ENCODE data around the gene CASP10. TPM values are rescaled to one million over a fixed set of nuclear protein-coding genes. Genes with fewer than 3 reads are reported as not detected.

The CASP10 gene
- total RNA-seq, 1 donor from 2014 or later, result 5.4 TPM

DNA sequence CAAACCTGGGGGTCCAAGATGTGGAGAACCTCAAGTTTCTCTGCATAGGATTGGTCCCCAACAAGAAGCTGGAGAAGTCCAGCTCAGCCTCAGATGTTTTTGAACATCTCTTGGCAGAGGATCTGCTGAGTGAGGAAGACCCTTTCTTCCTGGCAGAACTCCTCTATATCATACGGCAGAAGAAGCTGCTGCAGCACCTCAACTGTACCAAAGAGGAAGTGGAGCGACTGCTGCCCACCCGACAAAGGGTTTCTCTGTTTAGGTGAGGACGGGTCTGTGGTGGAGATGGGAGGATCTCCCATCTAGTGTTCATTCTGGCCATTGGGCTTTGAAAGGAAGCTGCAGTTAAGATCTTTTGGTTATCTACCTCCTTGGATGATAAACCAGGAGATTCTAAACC is 2.9 kb downstream of the CASP10 start:
- no peak for DNase-seq
- intact Hi-C loops (cut with DNase I), result loop anchor here (5.0 kb wide), 1 partner anchor 46 kb away; no protein-coding TSS in a partner anchor
- no peak for ATAC-seq (ENCODE audit: poor library complexity)

DNA sequence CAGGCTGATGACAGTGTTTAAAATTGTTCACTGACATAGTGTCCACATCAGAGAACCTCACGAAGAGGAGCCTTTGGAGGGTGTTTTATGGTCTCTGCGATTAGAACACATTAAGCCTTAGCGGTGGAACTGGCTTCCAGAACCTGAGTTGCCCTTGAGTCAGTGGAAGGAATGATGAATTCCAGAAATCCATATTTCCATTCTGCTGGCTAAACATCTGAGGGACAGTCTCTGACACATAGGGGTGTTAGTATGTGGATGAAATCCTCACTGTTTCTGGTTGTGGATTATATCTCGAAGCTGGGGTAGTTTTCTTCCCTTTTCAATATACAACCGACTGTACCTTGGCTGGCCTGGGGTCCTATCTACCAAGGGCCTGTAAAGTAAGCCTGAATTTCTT is 4.0 kb downstream of the CASP10 start:
- intact Hi-C loops (cut with DNase I), result loop anchor here (5.0 kb wide), 1 partner anchor 45 kb away; no protein-coding TSS in a partner anchor
- no peak for ATAC-seq (ENCODE audit: poor library complexity)

DNA sequence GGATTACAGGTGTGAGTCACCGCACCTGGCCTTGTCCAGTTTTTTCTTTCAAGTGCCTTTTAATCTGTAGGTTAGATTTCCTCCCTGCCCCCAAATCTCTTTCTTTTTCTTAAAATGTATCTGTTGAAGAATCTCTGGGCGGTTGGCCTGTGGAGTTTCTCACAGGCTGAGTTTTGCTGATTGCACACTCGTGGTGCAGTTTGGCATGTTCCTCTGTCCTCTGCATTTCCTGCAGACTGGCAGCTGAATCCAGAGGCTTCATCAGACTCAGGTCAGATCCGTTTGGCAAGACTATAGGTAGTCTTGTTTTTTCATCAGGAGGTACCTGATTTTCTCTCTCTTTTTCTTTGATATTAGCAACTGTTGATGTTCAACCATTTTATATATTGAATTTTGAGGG is 5.5 kb downstream of the CASP10 start:
- DNase-seq, result no peak
- no peak for ATAC-seq (ENCODE audit: poor library complexity)
- intact Hi-C loops (cut with DNase I), result loop anchor here (5.0 kb wide), 1 partner anchor 44 kb away; no protein-coding TSS in a partner anchor

More for the DNA sequence above, 4.0 kb downstream of the CASP10 start:
- DNase-seq, result no peak

DNA sequence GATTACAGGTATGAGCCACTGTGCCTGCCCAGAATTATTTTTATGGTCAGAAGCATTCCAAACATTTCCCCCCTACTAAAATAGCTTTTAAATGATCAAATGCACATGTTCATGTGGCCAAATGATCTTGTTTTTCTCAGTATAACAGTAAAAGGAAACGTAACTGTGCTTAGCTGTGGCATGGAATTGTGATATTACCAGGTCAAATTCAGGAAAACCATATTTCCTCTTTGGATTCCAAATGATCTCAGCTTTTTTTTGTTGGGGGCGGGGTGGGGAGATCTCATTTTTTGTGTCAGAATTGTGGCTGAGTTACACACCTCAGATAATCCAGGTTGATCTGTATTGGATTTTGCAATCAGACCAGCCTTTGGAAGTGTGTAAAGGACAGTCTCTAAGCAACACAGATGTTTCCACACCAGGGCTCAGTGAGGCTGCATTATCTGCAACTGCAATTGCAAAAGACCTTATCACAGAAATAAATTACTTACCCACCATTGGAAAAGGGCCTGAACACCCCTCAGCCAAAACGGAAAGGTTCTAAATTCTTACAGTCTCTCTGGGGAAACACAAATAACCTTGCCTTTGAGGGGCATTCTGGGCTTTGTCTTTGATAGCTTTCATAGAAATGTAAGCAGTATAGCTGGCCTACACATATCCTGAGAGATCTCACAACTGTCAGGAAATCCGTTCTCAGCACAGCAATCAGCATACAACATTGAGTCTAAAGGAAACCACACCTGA is 8.4 kb downstream of the CASP10 start:
- ATAC-seq (ENCODE audit: poor library complexity) (peak; percentile 69), DNase-seq (no peak)
- intact Hi-C loops (cut with DNase I), result no loop called here

DNA sequence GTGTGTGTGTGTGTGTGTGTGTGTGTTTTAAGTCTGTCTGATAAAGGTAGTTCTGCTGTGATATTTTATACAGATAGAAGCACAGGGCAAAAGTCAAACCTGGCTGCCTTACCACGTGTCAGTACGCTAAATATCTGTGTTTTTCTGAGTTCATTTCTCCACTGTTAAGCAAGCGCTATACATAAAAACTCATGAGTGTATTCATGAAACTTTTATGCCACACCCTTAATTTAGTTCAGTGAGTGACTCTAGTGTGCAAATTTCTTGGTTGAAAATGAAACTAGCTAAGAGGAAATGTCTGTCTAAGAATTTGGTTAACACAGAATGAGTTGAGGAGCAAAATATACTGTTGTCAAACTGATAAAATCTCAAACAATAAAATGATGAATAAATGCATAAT is 11.2 kb downstream of the CASP10 start:
- intact Hi-C loops (cut with DNase I), result no loop called here
- ATAC-seq (ENCODE audit: poor library complexity) (no peak), DNase-seq (no peak)

DNA sequence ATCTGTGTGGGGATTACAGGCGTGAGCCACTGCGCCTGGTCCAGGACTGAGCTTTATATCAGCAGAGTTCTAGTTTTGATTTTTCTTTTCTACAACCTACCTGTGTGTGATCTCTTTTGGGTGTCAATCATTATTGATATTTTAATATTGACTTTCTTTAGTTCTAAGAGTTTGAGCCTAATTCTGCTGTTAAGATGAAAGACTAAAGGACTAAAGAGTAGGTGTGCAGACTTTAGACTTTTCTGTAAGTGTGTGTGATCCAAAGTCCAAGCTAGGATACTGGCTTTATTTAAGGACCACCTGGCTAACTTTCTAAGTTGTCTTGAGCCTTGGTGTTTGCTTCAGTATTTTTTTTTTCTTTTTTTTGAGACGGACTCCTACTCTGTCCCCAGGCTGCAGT is 12.4 kb downstream of the CASP10 start:
- ATAC-seq (ENCODE audit: poor library complexity), result no peak
- intact Hi-C loops (cut with DNase I), result no loop called here
- no peak for DNase-seq

DNA sequence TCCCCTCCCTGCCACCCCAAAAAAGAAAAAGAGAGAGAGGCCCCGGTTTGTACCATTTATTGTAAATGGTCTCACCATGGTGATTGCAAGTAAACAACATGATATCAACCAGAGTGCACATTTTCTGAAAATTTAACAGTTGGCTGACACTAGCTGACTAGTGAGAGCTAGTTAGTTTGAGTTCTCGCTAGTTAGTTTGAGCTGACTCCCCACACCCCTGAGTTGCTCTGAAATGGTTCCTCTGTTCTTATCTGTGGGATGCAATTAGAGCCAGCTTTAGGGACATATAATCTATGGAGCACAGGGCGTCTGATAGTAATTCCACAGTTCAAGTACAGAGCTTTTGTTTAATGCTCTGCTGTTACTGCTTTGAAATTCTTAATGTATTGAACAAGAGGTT is 13.1 kb downstream of the CASP10 start:
- intact Hi-C loops (cut with DNase I), result no loop called here
- ATAC-seq (ENCODE audit: poor library complexity) (no peak), DNase-seq (no peak)

DNA sequence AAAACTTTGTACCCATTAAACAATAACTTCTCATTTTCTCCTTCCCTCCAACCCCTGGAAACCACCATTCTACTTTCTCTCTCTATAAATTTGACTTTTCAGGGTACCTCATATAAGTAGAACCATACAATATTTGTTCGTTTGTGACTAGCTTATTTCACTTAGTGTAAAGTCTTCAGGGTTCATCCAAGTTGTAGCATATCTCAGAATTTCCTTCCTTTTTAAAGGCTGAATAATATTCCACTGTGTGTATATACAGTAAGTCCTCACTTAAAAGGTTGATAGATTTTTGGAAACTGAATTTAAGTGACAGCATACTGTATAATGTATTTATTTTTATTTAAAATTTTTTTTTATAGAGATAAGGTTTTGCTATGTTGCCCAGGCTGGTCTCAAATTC is 13.9 kb downstream of the CASP10 start:
- DNase-seq, result no peak
- intact Hi-C loops (cut with DNase I), result no loop called here
- no peak for ATAC-seq (ENCODE audit: poor library complexity)

DNA sequence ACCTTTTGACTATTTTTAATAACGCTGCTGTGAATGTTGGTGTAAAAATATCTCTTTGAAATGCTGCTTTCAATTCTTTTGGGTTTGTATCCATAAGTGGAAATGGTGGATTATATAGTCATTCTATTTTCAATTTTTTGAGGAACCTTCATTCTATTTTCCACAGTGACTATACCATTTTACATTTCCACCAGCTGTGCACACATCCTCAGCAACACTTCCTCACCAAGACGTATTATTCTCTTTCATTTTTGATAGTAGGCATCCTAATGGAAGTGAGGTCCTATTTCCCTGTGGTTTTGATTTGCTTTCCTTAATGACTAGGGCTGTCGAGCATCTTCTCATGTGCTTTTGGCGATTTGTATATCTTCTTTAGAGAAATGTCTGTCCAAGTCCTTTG is 14.8 kb downstream of the CASP10 start:
- DNase-seq, result no peak
- no peak for ATAC-seq (ENCODE audit: poor library complexity)
- intact Hi-C loops (cut with DNase I), result no loop called here

DNA sequence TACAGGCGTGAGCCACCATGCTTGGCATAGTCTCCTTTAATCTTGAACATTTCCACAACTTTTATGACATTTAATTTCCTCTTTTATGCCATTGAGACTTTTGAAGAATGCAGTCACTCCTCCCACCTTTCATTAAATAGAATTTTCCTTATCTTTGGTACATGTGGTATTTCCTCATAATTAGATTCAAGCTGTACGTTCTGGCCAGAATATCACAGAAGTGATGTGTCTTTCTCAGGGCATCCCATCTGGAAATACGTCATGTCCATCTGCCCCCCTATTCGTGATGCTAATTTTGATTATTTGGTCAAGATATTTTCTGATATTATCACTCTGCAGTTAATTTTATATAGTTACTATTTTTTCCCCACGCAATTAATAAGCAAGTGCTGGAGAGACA is 16.9 kb downstream of the CASP10 start:
- DNase-seq (no peak), ATAC-seq (ENCODE audit: poor library complexity) (no peak)
- intact Hi-C loops (cut with DNase I), result no loop called here

DNA sequence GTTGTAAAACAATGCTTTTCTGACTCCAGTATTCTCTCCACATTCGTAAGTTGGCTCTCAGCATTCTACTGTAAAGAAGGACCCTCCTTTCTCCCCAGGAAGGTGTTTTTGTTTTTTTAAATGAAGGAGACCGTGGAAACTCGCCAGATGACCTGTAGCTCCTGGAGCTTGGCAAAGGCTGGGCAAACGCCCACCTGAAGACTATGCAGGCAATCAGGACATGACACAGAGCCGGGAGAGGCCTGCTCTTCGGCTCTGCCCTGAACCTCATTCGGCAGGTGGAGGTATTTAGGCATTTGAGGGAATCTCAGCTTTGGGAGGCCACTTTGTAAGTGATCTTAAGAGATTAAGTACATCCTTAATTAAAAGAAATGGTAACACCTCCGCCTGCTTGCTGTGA is 17.4 kb downstream of the CASP10 start:
- DNase-seq (no peak), ATAC-seq (ENCODE audit: poor library complexity) (no peak)
- intact Hi-C loops (cut with DNase I), result no loop called here

DNA sequence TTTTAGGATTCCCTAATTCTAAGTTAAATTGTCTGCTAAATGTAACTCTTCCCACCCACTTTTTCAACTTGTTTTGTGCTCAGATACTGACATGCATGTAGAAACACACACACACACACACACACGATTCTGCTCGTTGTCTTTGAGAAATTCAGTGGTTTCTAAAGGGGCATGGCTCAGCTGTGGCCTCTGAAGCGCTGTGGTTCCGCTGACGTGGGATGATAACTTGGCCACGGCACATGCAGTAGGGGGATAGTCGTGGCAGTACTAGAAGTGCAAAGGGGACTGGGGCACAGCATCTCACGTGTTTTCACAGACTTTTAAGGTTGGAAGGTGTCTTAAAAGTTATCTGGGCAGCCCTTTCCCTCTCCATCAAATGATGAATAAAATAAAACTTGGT is 18.4 kb downstream of the CASP10 start:
- no peak for DNase-seq
- ATAC-seq (ENCODE audit: poor library complexity), result no peak
- intact Hi-C loops (cut with DNase I), result no loop called here

DNA sequence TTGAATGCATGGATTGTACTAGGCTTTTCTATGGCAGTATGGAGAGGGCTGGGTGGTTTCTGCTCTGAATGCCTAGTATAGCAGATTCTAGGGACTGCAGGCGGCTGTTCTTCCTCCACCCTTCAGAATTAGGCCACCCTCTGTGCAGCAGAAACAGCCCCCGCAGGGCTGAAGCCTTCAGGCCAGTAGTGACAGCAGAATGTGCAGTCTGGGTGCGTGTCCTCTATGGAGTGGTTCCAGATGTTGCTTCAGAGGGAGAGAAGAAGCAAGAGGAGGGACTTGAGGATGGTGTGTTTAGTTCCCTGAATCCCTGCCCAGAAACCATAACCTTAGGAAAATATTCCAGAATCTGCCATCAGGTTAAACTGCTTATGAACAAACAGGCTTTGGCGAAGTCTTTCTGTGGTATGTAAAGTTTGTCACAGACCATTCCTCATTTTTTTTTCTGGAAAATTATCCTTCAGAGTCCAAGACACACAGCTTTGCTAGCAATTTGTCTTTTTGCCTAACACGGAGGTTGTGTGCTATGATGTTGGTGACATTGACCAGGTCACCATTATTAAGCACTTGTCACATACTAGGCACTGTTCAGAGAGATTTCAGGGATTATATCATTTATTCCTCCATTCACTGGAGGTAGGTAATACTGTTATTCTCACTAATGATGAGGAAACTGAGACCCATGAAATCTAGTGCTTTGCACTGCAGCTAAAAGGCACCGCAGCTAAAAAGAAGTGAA is 21.1 kb downstream of the CASP10 start:
- DNase-seq, result no peak
- intact Hi-C loops (cut with DNase I), result no loop called here

DNA sequence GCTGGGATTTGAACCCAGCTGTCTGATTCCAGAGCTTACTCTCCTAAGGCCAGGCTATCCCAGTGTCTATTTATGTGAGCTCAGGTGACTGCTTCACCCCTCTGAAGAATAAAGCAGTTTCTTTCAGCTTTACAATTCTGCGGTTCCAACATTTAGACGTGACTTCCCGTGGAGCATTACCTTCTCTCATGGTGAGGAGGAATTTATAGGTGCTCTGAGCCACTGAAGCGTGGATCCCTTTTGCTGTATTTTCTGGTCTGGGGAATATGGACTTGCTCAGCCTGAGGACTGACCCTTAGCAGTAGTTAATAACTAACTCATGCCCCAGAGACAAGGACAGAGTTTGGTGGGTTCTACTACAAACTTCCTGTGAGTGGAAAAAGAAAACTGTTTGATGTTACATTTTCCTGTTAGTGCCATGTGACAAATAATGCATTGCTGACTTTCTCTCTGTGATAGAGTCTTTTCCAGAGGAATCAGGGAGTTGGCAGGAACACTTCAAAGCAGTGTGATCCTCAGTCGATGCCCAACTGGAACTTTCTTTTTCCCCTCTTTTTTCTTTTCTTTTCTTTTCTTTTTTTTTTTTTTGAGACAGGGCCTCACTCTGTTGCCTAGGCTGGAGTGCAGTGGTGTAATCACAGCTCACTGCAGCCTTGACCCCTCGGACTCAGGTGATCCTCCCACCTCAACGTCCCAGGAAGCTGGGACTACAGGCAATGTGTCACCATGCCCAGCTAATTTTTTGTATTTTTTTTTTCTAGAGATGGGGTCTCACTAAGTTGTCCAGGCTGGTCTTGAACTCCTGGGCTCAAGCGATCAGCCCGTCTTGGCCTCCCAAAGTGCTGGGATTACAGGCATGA is 21.9 kb downstream of the CASP10 start:
- intact Hi-C loops (cut with DNase I), result no loop called here
- DNase-seq (no peak), ATAC-seq (ENCODE audit: poor library complexity) (no peak)

More for the DNA sequence above, 21.1 kb downstream of the CASP10 start:
- ATAC-seq (ENCODE audit: poor library complexity), result peak; percentile 60

DNA sequence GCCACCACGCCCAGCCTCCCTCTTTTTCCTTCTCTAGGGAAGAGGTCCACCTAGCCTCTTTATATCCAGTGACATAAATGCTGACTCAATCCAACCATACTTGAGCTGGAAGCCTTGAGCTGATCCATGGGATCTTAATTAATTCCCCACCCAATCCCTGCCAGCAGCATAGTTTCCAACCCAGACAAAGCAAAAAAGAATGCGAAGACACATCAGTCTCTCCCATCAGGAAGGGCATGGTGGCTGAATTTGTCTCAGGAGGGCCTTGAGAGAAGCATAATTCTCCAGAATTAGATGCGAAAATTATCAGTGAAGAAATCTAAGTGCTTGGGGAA is 22.5 kb downstream of the CASP10 start:
- intact Hi-C loops (cut with DNase I), result no loop called here
- DNase-seq, result no peak
- ATAC-seq (ENCODE audit: poor library complexity), result no peak

DNA sequence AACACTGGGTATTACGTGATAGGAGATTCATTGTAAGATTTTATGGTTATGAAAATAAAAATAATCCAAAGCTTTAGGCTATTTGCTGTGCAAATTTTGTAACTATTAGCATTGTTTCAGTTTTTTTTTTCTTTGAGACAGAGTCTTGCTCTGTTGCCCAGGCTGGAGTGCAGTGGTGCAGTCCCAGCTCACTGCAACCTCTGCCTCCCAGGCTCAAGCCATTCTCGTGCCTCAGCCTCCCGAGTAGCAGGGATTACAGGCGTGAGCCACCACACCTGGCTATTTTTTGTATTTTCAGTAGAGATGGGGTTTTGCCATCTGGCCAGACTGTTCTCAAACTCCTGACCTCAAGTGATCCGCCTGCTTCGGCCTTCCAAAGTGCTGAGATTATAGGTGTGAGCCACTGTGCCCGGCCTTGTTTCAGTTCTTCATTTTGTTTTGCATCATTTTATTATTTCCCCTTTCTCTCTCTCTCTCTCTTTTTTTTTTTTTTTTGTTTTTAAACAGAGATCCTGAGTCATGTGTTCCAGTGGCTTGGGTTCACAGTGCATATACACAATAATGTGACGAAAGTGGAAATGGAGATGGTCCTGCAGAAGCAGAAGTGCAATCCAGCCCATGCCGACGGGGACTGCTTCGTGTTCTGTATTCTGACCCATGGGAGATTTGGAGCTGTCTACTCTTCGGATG is 25.8 kb downstream of the CASP10 start:
- ATAC-seq (ENCODE audit: poor library complexity) (peak; percentile 82), DNase-seq (peak; percentile 55)
- intact Hi-C loops (cut with DNase I), result no loop called here

DNA sequence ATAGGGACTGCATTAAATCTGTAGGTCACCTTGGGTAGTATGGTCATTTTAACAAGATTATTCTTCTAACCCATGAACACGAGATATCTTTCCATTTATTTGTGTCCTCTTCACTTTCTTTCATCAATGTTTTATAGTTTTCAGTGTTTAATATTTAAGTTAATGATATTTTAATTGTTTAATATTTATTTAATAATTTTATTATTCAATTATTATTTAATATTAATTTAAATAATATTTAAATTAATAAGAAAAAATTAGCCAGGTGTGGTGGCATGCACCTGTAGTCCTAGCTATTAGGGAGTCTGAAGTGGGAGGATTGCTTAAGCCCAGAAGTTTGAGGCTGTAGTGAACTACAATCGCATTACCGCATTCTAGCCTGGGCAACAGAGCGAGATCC is 33.0 kb downstream of the CASP10 start:
- DNase-seq (no peak), ATAC-seq (ENCODE audit: poor library complexity) (no peak)
- intact Hi-C loops (cut with DNase I), result no loop called here

DNA sequence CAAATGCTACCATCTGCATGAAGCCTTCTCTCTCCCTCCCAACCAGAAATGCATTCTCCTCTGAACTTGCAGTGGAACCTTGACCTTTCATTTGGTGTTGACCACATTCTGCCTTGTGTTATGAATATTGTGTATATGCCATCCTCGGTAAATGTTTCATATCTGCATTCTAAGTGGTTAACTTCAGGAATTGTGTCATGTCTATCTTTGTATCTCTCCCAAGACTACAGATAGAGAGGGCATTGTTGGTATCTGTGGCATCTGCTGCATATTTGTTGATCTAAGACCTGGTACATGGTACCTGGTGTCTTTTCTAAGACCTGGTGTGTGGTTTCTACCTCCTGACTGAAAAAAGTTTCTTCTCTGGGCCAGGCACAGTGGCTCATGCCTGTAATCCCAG is 34.0 kb downstream of the CASP10 start:
- intact Hi-C loops (cut with DNase I), result no loop called here
- DNase-seq (no peak), ATAC-seq (ENCODE audit: poor library complexity) (no peak)

DNA sequence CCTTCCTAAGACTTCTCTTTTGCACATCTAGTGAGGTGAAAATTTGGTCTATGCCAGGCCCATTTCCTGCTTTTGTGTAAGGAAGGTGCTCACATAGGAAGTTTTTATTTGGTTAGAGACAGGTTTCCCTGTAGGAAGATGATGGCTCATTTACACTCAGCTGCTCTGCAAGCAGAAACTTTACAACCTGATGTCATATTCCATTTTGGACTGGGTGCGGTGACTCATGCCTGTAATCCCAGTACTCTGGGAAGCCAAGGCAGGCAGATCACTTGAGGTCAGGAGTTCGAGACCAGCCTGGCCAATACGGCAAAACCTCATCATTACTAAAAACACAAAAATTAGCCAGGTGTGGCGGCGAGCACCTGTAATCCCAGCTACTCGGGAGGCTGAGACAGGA is 35.8 kb downstream of the CASP10 start:
- DNase-seq (no peak), ATAC-seq (ENCODE audit: poor library complexity) (no peak)
- intact Hi-C loops (cut with DNase I), result no loop called here
